IMR-90 (cell line): ENCODE results near the gene ASTN2.

ENCODE experiments used
- MAFK ChIP-seq: IDR thresholded peaks from 2 replicates; pipeline ENCODE4 v1.6.1; 2012; ENCODE audit warnings: low read depth, low read length, improper control_type of control experiment
- NFE2L2 ChIP-seq: fragments of 150-350 bp; IDR thresholded peaks from 2 replicates; pipeline ENCODE4 v1.6.1; 2016; ENCODE audit warnings: low read depth, mild to moderate bottlenecking, low read length
- POLR2A ChIP-seq: IDR thresholded peaks from 2 replicates; pipeline ENCODE4 v1.6.1; 2012; ENCODE audit warnings: mild to moderate bottlenecking, low read depth, low read length
- RAD21 ChIP-seq: IDR thresholded peaks from 2 replicates; pipeline ENCODE4 v1.6.1; 2012; ENCODE audit warnings: low read length, improper control_type of control experiment
- RFX5 ChIP-seq: IDR thresholded peaks from 2 replicates; pipeline ENCODE4 v1.8.0; 2012; ENCODE audit warnings: low read depth, mild to moderate bottlenecking, low read length, moderate library complexity
- SMC3 ChIP-seq: fragments of 150-350 bp; IDR thresholded peaks from 2 replicates; pipeline ENCODE4 v1.6.1; 2016; ENCODE audit warnings: low read depth, mild to moderate bottlenecking, antibody characterized with exemption, low read length, moderate library complexity
- TF ChIP-seq, protein P1 (sequence below): conservative IDR thresholded peaks from 2 replicates; pipeline ENCODE4 v1.5.1; 2012; ENCODE audit warnings: mild to moderate bottlenecking, low read depth, low read length, improper control_type of control experiment
- TF ChIP-seq, protein P2 (sequence below): fragments of 150-350 bp; IDR thresholded peaks from 2 replicates; pipeline ENCODE4 v1.6.1; 2017; ENCODE audit warnings: mild to moderate bottlenecking, antibody characterized with exemption, low read length, low read depth

DNA sequence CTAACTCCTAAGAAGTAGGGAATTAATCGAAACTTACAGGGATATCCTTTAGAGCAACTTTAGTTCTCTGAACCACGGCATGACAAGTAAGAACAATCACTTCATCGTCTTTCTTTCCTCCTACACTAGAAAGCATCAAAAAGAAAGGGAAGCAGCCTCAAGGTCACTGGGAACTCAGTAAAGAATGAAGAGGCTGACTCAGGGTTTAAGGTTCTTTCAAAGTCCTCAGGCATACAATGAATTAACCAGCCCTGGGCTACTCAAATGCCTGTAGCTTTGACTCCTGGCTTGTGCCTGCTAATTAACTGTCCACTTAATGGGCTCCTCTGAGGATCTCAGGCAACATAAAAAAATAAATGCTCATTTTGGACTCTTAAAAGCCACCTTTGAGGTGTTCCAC, 625.8 kb downstream of the ASTN2 start:
- TF ChIP-seq, protein P1, sequence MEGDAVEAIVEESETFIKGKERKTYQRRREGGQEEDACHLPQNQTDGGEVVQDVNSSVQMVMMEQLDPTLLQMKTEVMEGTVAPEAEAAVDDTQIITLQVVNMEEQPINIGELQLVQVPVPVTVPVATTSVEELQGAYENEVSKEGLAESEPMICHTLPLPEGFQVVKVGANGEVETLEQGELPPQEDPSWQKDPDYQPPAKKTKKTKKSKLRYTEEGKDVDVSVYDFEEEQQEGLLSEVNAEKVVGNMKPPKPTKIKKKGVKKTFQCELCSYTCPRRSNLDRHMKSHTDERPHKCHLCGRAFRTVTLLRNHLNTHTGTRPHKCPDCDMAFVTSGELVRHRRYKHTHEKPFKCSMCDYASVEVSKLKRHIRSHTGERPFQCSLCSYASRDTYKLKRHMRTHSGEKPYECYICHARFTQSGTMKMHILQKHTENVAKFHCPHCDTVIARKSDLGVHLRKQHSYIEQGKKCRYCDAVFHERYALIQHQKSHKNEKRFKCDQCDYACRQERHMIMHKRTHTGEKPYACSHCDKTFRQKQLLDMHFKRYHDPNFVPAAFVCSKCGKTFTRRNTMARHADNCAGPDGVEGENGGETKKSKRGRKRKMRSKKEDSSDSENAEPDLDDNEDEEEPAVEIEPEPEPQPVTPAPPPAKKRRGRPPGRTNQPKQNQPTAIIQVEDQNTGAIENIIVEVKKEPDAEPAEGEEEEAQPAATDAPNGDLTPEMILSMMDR, result no peak
- TF ChIP-seq MAFK, result no peak
- TF ChIP-seq POLR2A, result no peak
- TF ChIP-seq SMC3, result no peak
- TF ChIP-seq NFE2L2, result no peak
- TF ChIP-seq, protein P2, sequence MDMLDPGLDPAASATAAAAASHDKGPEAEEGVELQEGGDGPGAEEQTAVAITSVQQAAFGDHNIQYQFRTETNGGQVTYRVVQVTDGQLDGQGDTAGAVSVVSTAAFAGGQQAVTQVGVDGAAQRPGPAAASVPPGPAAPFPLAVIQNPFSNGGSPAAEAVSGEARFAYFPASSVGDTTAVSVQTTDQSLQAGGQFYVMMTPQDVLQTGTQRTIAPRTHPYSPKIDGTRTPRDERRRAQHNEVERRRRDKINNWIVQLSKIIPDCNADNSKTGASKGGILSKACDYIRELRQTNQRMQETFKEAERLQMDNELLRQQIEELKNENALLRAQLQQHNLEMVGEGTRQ, result no peak
- TF ChIP-seq RAD21, result no peak
- TF ChIP-seq RFX5, result no peak
